NCI-H2227 (cell line): ENCODE measurements around the gene MT1B.
"Not testable (repeated sequence)": the region's sequence is repeated elsewhere in the genome, so short reads cannot be mapped to it uniquely, and the experiment has no call there.

ENCODE experiments used
- DNase-seq: peaks from one replicate; lab custom pipeline; 2025; ENCODE audit not compliant: unreplicated experiment; lab: John Stamatoyannopoulos, UW

Gene MT1B

DNA sequence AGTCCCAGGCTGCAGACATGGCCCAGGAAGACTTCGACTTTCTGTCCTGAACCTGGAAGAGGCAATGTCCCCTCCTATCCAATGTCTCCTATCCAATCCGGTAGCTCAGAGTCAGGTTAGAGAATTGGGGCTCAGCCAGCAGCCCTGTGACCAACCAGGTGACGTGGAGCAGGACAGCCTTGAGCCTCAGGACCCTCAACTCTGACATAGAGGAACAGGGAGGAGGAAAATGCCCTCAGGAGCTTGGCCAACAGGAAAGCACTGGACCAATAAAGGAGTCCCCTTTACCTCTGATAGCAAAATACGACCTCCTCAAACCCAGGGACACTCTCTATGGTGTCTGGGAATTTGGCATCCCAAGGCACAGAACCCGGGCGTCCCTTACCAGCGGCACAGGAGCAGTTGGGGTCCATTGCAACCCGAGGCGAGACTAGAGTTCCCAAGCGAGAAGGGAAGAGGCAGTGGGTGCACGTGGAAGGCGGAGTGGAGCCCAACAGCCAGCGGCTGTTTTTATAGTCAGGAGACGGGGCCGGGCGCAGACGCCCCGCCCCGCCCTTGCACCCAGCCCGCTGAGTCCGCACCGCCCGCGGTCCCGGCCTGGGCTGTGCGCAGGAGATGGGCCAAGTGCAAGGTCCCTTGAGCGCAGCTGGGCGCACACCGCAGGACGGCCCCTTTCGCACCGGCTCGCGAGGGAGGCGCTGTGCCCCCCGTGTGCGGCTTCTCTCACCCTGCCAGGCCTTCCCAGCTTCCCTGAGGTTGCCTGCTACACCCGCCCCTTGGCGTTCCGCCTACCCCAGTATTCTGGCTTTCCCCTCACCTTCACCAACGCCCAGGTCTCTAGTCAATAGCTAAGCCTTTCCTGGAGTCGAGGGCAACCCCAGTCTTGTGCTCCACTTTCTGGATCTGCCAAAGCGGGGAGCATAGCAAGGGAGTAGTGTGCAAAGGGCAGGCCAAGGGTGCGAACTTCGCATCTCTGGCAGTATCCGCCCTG, 16.2 kb downstream of the MT1B start, which contains the start of gene MT1G:
Gene MT1G, minus strand, starts transcription at position 485 of the 991 bp plus-strand sequence. Its CDS starts 72 bp downstream, at position 413.
- no peak for DNase-seq

DNA sequence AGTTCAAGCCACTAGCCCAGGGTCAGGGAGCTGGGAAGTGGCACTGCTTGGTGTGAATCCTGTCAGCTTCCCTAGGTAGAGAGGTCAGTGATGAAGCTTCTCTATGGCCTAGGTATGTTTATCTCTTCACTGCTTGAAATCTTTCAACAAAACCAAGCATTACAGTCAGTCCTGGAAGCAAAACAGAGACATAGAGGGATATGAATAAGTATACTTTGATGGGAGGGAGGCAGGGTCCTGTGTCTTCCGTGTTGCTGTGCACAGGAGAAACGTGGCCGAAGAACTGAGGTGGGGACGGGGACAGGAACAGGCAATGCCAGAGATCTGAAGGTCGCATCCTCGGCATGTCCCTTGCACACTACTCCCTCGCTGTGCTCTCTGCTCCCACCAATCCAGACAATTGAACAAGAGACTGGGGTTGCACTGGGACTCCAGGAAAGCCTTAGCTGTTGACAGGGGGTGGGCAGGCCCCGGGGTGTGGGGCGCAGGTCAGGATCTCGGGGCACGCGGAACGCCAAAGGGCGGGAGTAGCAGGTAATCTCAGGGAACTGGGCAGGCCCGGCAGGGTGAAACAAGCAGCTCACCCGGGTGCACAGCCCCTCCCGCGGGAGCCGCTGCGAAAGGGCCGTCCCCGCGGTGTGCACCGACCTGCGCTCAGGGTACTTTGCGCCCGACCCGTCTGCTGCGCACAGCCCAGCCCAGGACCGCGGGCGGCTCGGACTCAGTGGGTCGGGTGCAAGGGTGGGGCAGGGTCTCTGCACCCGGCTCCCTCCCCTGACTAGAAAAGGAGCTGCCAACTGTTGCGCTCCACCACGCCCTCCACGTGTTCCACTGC, 17.5 kb downstream of the MT1B start, which contains the start of gene MT1H:
Gene MT1H, plus strand, starts transcription at position 810 of the 835 bp plus-strand sequence. CDS start 71 bp downstream, outside the sequence.
- DNase-seq = no peak

DNA sequence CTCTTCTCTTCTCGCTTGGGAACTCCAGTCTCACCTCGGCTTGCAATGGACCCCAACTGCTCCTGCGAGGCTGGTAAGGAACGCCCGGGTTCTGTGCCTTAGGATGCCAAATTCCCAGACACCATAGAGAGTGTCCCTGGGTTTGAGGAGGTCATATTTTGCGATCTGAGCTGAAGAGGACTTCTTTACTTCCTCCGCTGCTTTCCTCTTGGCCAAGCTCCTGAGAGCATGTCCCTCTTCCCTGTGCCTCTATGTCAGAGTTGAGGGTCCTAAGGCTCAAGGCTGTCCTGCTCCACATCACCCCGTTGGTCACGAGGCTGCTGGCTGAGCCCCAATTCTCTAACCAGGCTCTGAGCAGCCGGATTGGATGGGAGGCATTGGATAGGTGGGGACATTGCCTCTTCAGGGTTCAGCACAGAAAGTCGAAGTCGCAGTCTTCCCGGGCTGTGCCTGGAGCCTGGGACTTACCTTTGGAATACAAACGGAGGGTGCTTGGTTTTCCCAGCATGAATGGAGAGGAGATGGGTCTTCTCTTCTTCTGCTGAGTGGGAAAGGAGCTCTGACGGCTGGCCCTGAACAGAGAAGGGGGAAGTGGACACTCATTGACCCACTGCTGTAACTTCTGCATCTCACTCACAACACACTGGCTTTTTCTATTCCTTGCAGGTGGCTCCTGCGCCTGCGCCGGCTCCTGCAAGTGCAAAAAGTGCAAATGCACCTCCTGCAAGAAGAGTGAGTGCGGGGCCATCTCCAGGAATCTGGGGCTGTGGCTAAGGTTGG, 18.3 kb downstream of the MT1B start:
- DNase-seq = no peak

DNA sequence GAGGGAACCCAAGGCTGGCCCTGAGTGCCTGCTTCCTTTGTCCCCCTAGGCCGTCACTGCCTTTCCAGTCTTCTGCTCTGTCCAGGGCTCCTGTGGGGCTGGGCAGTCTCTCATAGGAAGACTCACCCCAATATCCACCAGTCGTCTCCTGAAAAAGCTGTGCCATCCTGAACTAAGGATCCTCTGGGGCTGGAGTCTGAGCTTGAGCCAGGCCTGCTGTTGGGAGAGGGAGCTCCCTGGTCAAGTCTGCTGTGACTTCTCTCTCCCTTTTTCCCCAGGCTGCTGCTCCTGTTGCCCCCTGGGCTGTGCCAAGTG, 18.9 kb downstream of the MT1B start:
- no peak for DNase-seq

DNA sequence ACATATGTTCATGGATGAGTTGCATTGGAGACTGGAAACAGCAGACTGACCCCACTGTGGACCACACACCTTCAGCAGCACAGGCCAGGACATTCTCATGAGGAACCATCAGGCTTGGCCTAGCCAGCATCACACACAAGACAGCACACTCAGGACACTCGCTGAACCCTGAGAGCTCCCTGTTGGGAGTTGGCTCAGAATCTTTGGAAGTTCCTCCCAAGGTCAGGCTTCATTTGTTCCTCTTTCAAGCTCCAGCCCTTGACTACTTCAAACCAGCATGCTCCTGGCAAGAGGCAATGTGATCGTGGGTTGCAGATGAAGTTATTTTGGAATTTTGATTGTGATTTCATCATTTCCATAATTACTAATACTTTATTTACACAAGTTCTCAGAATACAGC, 20.0 kb downstream of the MT1B start:
- DNase-seq = not testable (repeated sequence)

DNA sequence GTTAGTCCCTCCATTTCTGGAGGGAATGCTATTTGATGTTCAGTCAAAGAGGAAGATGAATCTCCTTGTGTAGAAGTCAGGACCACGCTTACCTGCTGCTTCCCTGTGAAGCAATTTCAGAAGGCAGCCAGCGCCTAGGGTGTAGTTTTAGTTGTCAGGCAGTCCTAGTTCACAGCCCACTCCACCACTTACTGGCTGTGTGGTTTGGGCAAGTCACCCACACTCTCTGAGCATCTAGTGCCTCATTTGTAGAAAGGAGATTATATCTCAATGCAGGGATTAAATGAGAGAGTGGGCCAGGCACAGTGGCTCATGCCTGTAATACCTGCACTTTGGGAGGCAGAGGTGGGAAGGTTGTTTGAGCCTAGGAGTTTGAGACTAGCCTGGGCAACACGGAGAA, 20.5 kb downstream of the MT1B start:
- not testable (repeated sequence) for DNase-seq

DNA sequence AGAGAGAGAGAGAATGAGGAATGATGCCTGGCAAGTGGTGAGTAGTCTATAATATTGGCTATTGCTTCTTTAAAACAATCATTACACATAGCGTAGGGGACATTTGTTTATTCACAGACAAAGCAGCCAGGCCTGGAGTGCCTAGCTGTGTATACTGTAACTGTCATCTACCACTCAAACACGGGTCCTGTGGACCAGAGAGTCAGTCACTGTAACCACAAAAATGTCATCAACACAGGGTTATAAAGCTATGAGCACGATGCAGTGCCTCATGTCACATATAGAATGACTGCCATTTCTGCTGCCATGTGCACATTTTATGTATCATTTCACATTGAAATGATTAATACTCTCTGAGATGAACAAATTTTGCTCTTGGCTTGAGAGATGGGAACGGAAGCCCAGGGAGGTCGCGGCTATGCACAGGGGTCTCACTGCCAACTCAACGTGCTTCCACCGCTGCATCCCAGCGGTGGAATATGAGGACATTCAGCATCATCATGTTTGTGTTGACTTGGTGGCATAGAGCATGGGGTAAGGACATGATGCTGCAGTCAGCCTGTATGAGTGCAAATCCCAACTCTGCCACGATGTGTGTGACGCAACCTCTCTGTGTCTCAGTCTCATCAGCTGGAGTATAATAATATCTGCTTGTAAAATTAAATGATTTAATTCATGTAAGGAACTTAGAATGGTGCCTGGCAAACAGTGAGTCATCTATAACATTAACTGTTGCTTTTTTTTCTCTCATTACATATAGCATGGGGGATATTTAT, 21.3 kb downstream of the MT1B start:
- no peak for DNase-seq

DNA sequence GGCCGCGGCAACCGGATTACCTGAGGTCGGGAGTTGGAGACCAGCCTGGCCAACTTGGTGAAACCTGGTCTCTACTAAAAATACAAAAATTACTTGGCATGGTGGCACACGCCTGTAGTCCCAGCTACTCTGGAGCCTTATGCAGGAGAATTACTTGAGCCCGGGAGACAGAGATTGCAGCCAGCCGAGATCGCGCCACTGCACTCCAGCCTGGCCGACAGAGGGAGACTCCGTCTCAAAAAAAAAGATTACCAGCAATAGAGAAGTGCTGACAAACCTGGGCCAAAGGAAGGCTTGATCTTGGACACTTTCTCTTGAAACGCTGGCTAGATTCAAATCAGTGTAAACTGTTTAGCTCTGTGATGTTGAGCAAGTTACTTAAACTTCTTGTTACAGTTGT, 22.2 kb downstream of the MT1B start:
- DNase-seq = peak; percentile 6

DNA sequence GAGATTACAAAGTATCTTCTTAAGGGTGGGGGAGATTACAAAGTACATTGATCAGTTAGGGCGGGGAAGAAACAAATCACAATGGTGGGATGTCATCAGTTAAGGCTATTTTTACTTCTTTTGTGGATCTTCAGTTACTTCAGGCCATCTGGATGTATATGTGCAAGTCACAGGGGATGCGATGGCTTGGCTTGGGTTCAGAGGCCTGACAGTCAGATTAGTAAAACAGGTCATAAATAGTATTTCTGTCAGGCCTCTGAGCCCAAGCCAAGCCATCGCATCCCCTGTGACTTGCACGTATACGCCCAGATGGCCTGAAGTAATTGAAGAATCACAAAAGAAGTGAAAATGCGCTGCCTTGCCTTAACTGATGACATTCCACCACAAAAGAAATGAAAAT, 22.9 kb downstream of the MT1B start:
- DNase-seq = not testable (repeated sequence)

DNA sequence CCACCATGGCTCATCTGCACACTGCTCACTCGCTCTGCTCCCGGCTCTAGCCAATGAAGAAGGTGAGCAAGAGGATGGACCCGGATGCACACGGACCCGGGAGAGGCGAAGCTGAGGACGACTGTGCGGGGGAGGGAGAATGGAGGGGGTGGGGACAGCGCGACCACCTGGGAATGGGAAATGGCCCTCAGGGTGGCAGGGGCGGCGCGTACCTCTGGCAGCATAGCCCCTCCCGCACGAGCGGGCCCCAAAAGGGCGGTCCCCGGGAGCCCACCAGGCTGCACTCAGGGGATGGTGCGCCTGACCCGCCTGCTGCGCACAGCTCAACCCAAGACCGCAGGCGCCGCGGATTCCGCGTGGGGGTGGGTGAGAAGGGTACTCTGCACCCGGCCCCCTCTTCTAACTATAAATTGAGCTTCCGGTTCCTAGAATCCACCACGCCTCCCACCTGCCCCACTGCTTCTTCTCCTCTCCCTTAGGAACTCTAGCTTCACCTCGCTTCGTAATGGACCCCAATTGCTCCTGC, 24.1 kb downstream of the MT1B start:
- peak; percentile 71 for DNase-seq

DNA sequence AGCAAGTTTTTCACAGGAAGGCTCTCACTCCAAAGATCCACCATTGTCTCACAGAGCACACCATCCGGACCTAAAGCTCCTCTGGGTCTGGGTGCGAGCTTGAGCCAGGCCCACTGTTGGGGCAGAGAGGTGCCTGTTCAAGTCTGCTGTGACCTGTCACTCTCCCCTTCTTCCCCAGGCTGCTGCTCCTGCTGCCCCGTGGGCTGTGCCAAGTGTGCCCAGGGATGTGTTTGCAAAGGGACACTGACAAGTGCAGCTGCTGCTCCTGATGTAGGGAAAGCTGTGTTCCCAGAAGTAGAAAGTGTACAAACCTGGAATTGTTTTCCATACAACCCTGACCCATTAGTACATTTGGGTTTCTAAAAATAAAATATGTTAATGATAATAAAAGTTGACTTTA, 25.8 kb downstream of the MT1B start:
- no peak for DNase-seq

DNA sequence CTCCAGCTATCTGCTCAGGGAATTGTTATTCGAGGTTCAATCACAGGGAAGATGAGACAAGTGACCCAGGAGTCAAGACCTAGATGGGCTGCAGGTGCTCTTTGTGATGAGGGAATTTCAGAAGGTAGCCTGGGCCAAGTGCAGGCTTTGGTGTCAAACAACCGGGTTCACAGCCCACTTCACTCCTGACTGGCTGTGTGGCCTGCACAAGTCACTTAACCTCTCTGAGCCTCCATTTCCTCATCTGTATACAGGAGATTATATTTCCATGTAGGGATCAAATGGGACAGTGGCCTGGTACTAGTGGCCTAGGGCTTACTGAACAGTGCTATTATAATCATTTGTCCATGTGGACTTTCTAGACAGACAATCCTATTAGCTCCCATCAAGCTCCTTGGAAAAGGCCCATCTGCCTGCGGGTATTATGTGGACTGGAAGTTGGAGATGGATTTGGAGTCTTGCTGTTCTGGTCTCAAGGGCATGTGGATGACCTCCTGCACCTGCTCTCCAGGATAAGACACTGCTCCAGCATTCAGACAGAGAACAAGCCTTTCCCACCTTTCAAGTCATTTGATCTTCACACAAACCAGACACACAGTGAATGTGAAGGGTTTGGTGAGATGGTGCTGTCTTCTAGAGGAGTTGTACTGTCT, 27.5 kb downstream of the MT1B start:
- no peak for DNase-seq

DNA sequence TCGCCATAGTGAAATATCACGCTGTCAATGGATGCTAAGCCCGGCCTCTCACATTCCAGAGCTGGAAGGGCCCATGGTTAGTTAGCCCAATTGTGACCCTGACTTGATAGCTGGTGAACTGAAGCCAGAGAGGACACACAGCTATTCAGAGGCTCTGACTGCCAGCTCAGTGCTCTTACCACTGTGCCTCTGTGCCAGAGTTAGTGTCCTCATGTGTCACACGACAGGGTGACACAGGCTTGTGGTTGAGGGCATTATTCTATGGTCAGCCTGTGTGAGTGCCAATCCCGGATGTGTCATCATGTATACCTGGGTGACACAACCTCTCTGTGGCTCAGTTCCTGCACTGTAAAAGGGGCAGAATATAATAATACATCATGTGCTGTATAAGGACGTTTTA, 28.1 kb downstream of the MT1B start:
- DNase-seq = no peak

DNA sequence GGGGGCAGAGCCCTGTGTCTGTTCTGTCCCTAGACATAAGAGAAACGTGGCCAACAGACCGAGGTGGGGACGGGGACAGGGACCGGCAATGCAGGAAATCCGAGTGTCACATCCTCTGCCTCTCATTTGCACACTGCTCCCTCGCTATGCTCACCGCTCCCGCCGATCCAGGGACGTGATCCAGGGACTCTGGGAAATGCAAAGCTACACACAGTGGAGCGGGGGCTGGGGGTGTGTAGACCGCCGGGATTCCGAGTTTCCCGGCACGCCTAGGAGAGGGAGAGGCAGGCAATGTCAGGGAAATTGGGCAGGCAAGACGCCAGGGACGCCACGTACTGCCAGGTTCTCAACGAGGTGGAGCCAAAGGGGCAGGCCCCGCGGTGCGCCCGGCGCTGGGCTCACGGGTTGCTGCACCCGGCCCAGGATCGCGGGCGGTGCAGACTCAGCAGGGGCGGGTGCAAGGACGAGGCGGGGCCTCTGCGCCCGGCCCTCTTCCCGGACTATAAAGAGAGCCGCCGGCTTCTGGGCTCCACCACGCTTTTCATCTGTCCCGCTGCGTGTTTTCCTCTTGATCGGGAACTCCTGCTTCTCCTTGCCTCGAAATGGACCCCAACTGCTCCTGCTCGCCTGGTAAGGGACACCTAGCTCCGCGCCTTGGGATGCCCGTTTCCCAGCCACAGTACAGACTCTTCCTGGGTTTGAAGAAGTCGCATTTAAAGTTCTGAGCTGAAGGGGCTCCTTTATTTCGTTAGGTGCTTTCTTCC, 30.4 kb downstream of the MT1B start, which contains the start of gene MT1X:
Gene MT1X, plus strand, starts transcription at position 532 of the 764 bp plus-strand sequence. Its CDS starts 71 bp downstream, at position 603.
- peak; percentile 90 for DNase-seq

DNA sequence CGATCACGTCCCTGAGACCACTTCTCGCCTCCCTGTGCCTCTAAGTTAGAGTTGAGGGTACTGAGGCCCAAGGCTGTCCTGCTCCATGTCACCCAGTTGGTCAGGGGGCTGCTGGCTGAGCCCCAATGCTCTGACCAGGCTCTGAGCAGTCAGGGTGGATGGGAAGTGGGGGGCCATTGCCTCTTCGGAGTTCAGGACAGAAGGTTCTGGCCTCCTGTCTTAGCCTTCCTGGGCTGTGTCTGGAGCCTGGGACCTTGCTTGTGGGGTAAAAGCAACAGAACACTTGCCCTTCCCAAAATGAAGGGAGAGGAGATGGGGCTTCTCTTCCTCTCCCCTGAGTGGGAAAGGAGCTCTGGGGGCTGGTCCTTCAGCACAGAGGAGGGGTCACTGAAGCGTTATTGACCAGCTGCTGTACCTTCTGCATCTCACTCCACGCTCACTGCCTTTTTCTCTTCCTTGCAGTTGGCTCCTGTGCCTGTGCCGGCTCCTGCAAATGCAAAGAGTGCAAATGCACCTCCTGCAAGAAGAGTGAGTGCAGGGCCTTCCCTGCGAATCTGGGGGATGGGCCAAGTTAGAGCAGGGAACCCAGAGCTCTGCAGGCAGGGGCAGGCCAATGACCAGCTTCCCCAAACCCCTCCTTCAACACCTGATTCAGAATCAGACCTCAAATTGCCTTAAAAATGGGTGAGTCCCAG, 31.2 kb downstream of the MT1B start:
- DNase-seq = no peak

DNA sequence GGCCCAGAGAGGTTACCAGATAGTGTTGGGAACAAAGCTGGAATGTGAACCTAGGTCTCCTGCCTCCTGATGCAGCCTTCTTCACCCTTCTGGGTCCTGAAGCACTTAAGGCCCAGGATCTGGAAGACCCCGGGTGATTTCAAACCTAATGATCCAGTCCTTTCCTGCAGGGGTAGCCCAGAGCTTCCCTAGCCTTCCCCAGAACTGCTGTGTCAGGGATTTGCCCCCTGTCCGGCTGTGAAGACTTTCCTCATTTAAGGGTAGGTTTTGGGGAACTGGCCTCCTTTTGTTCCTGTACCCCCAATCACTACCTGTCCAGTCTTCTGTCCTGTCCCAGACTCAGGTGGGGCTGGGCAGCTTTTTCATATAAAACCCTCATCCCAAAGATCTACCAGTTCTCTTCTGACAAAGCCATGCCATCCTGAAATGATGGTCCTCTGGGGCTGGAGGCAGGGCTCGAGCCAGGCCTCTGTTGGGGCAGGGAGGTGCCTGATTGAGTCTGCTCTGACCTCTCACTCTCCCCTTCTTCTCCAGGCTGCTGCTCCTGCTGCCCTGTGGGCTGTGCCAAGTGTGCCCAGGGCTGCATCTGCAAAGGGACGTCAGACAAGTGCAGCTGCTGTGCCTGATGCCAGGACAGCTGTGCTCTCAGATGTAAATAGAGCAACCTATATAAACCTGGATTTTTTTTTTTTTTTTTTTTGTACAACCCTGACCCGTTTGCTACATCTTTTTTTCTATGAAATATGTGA, 31.9 kb downstream of the MT1B start:
- DNase-seq = no peak

DNA sequence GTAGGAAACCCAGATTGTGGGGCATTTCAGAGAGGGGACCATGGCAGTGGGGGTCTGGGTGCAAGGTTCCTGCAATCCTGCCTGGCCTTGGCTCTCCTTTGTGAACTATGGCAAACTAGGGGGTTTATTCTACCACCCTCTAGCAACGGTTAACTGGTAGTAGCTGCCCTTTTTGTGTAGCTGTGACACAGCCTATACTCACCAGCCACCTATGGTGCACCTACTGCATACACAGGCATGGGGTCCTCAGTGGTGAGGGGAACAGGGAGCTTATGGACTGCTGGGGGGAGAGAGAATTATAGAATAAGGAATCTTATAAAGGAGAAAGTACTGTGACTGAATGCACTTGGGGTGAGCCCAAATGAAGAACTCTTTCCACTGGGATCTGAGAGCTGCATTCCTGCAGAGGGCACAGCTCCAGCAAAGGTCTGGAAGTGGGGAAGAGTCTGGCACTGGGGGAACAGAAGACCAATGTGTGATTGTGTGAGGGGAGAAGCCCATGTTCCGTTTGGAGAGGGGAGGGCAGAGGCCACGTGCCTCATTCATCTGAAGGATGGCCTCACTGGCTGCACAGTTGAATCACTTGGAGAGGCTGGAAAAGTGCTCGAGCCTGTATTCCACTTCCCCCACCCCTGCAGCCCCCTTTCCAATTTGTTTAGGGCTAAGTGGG, 32.7 kb downstream of the MT1B start:
- DNase-seq = no peak
